ENCODE results near the gene SLC22A23.

DNA sequence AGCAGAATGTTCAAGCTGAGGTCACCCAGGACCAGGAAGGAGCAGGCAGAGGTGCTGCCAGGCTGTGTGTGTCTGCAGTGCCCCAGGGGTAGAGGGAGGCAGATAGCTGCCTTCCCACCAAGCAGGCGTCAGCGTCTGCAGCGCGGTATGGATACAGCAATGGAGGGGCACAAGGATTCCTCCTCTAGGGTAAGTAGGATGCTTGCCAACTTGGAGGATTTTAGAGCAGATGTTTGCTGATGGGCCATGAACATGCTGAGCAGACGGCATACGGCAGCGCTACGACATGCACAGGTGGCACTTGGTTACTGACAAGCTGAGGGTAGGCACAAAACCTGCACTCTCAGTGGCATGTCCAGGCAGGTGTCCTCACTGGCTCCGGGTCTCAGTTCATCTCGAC, 150.0 kb downstream of the SLC22A23 start:
- no peak for TF ChIP-seq POLR2A (IDR thresholded peaks at IDR 0.05)
- TF ChIP-seq, protein P1, sequence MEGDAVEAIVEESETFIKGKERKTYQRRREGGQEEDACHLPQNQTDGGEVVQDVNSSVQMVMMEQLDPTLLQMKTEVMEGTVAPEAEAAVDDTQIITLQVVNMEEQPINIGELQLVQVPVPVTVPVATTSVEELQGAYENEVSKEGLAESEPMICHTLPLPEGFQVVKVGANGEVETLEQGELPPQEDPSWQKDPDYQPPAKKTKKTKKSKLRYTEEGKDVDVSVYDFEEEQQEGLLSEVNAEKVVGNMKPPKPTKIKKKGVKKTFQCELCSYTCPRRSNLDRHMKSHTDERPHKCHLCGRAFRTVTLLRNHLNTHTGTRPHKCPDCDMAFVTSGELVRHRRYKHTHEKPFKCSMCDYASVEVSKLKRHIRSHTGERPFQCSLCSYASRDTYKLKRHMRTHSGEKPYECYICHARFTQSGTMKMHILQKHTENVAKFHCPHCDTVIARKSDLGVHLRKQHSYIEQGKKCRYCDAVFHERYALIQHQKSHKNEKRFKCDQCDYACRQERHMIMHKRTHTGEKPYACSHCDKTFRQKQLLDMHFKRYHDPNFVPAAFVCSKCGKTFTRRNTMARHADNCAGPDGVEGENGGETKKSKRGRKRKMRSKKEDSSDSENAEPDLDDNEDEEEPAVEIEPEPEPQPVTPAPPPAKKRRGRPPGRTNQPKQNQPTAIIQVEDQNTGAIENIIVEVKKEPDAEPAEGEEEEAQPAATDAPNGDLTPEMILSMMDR (IDR thresholded peaks at IDR 0.05): no peak
